GM12878 (cell line): ENCODE measurements around the gene SLC13A4. TPM values are rescaled to one million over a fixed set of nuclear protein-coding genes. Genes with fewer than 3 reads are reported as not detected.

Source experiments
- ATAC-seq: fragments of 200-7000 bp; cut with Tn5 transposase; 3 replicates; pipeline ENCODE4 v1.9.1; 2020; ENCODE audit warnings: mild to moderate bottlenecking, moderate library complexity
- BruUV-seq: library from RNA; stranded (reverse); fragments of 400-500 nt; replicated peaks from 2 replicates; lab custom pipeline; 2021; lab: Mats Ljungman, UMichigan
- CTCF ChIA-PET: fragments of 300-600 bp; sonication (Branson Sonifier 250); formaldehyde crosslinking; extraction: SDS; loops from one replicate; lab custom pipeline; 2021; ENCODE audit warnings: inconsistent platforms; lab: Yijun Ruan, JAX
- POLR2A ChIA-PET: fragments of 350-600 bp; formaldehyde crosslinking; extraction: SDS; loops from one replicate; lab custom pipeline; 2021; ENCODE audit warnings: inconsistent platforms; lab: Charles Lee
- RAD21 ChIA-PET: fragments of 300-600 bp; sonication (Branson Sonifier 250); formaldehyde crosslinking; loops from one replicate; lab custom pipeline; 2023; ENCODE audit warnings: antibody characterized with exemption; ENCODE audit not compliant: unreplicated experiment; lab: Charles Lee
- SMC1A ChIA-PET: fragments of 300-600 bp; sonication (Branson Sonifier 250); formaldehyde crosslinking; loops from one replicate; lab custom pipeline; 2023; ENCODE audit not compliant: unreplicated experiment, uncharacterized antibody; lab: Charles Lee
- DNase-seq: peaks from one replicate; pipeline ENCODE4 v3.0.0-alpha.2; 2011; ENCODE audit warnings: low read depth, low spot score
- FAIRE-seq: peaks from 3 replicates; lab custom pipeline; 2011; peaks lifted over from hg19 to GRCh38; lab: Jason Lieb, UNC
- H2AFZ ChIP-seq: 2 replicates; pipeline ENCODE4 v1.6.0; 2011; ENCODE audit warnings: low read depth, low read length, control low read depth; ENCODE audit not compliant: control insufficient read depth
- H3K27ac ChIP-seq: 2 replicates; pipeline ENCODE4 v1.5.1; 2011; ENCODE audit warnings: control low read depth; ENCODE audit not compliant: control insufficient read depth, insufficient read depth
- H3K27me3 ChIP-seq, 2 experiments: replicated peaks in 1 of 2; 2 replicates each; pipeline versions ENCODE4 v1.6.0 to v1.6.1; 2011; ENCODE audit warnings: low read length in 1 of 2; ENCODE audit not compliant: control insufficient read depth in 2 of 2, insufficient read depth in 2 of 2
- H3K36me3 ChIP-seq, 2 experiments: 2 replicates each; pipeline ENCODE4 v1.5.1; 2011; ENCODE audit warnings: low read length in 1 of 2; ENCODE audit not compliant: control insufficient read depth in 2 of 2, insufficient read depth in 2 of 2
- H3K4me1 ChIP-seq: 2 replicates; pipeline ENCODE4 v1.6.1; 2011; ENCODE audit warnings: mild to moderate bottlenecking, low read length, moderate library complexity, mixed read lengths; ENCODE audit not compliant: control insufficient read depth, insufficient read depth
- H3K4me2 ChIP-seq: 2 replicates; pipeline ENCODE4 v1.6.0; 2011; ENCODE audit warnings: control low read depth; ENCODE audit not compliant: control insufficient read depth, insufficient read depth
- H3K4me3 ChIP-seq: fragments of 200-600 bp; sonication (generic); 2 replicates; pipeline ENCODE4 v1.5.1; 2016
- H3K79me2 ChIP-seq: 2 replicates; pipeline ENCODE4 v1.6.0; 2011; ENCODE audit warnings: low read length; ENCODE audit not compliant: control insufficient read depth, insufficient read depth
- H3K9ac ChIP-seq: 2 replicates; pipeline ENCODE4 v1.8.0; 2011; ENCODE audit warnings: low read length, control low read depth, mixed read lengths; ENCODE audit not compliant: control insufficient read depth, insufficient read depth
- H3K9me3 ChIP-seq: replicated peaks from 3 replicates; pipeline ENCODE4 v1.5.1; 2011; ENCODE audit warnings: mild to moderate bottlenecking, low read length; ENCODE audit not compliant: control insufficient read depth, insufficient read depth
- H4K20me1 ChIP-seq: 2 replicates; pipeline ENCODE4 v1.6.0; 2011; ENCODE audit not compliant: control insufficient read depth, insufficient read depth
- BCL3 ChIP-seq: IDR thresholded peaks from 2 replicates; pipeline ENCODE4 v1.6.1; 2011; ENCODE audit warnings: borderline replicate concordance, low read depth, mild to moderate bottlenecking, moderate library complexity, low read length; ENCODE audit not compliant: insufficient read depth, poor library complexity, severe bottlenecking
- IKZF1 ChIP-seq: fragments of 450-650 bp; conservative IDR thresholded peaks from 2 replicates; pipeline ENCODE4 v1.6.1; 2017; ENCODE audit warnings: antibody characterized with exemption, mild to moderate bottlenecking
- NFIC ChIP-seq: IDR thresholded peaks from 2 replicates; pipeline ENCODE4 v1.6.1; 2012; ENCODE audit warnings: low read depth, mild to moderate bottlenecking, inconsistent platforms, low read length, moderate library complexity
- RAD21 ChIP-seq: IDR thresholded peaks from 2 replicates; pipeline ENCODE4 v1.6.1; 2011; ENCODE audit warnings: mild to moderate bottlenecking, low read depth, low read length, moderate library complexity; ENCODE audit not compliant: insufficient read depth
- STAT3 ChIP-seq: IDR thresholded peaks from 2 replicates; pipeline ENCODE4 v1.6.1; 2011; ENCODE audit warnings: low read depth, low read length, improper control_type of control experiment
- TCF3 ChIP-seq: IDR thresholded peaks from 2 replicates; pipeline ENCODE4 v1.6.1; 2012; ENCODE audit warnings: low read depth, mild to moderate bottlenecking, low read length, borderline replicate concordance; ENCODE audit not compliant: insufficient read depth
- TCF7 ChIP-seq: IDR thresholded peaks from 2 replicates; pipeline ENCODE4 v1.6.1; 2014; ENCODE audit warnings: antibody characterized with exemption, borderline replicate concordance
- WGBS: methylation state at CpG from one replicate; pipeline ENCODE4 v1.1.6; 2016; ENCODE audit warnings: low lambda C conversion rate; ENCODE audit not compliant: insufficient replicate concordance, insufficient coverage; ENCODE audit errors: missing lambda C conversion rate; 5-methylcytosine and 5-hydroxymethylcytosine counted together
- in situ Hi-C: fragments of 300-500 bp; cut with MboI; formaldehyde crosslinking; loops from 9 replicates; pipeline ENCODE4 v1.14.3; 2018; ENCODE audit warnings: mixed read lengths
- intact Hi-C: fragments of 100-400 bp; cut with micrococcal nuclease; formaldehyde crosslinking; loops from one replicate; pipeline ENCODE4 v1.14.2; 2022; ENCODE audit not compliant: unreplicated experiment
- polyA plus RNA-seq, 11 experiments: library from polyadenylated mRNA; depleted of rRNA in 4 of 11; unstranded in 6 of 11; stranded (reverse) in 5 of 11; fragments of >200 nt; fragmentation: Nextera tagmentation in 4 of 11; fragmentation: Illumina TruSeq in 1 of 11; extraction: Ambion mirVana in 4 of 11; extraction: Trizol in 1 of 11; gene quantifications; 1 replicate in 1 of 11; 2 replicates in 10 of 11; pipeline versions ENCODE4 v1.2.1 to v1.2.3, GENCODE V29; 2011 to 2016; ENCODE audit warnings: inconsistent platforms in 2 of 11, missing spikeins in 2 of 11, low read depth in 1 of 11
- total RNA-seq, 4 experiments: library from RNA; depleted of rRNA in 3 of 4; stranded (reverse); fragments of >200 nt in 3 of 4; fragmentation: Illumina TruSeq in 1 of 4; extraction: Trizol in 1 of 4; gene quantifications; 2 replicates each; pipeline versions ENCODE4 v1.2.1 to v1.2.3, GENCODE V29; 2013 to 2021

SLC13A4 gene
- total and polyA plus RNA-seq, 10 of the 15 experiments (the other 5 are each of a cell fraction or from before 2014, with no cell fraction given), result 0.14 to 0.23 (median 0.20) TPM; not detected in 7

- RAD21 ChIA-PET, result no interaction called here
- Histone ChIP-seq H3K4me3 (no peak overlapping the region), H2AFZ (no peak overlapping the region), H3K9me3 (no peaks in the 10 kb centered on the region), H3K27ac (no peak overlapping the region), H3K4me2 (no peak overlapping the region), H3K4me1 (no peaks in the 10 kb centered on the region), H3K27me3 (no peaks in the 10 kb centered on the region; a peak in 1 of 4 replicates), H3K79me2 (no peaks in the 10 kb centered on the region), H3K36me3 (no peaks in the 10 kb centered on the region), H3K9ac (no peak overlapping the region), H4K20me1 (no peaks in the 10 kb centered on the region)
- 64% methylated on average over 1 of the region's 1 CpG for WGBS
- in situ Hi-C loops, result no loop called here
- no peak for FAIRE-seq
- CTCF ChIA-PET, result interaction anchor here (1.3 kb wide), 2 partner anchors 19 to 42 kb away, joined by 3 to 4 read pairs; no protein-coding TSS in a partner anchor
- SMC1A ChIA-PET, result no interaction called here
- BruUV-seq, result no TSS peak
- intact Hi-C loops, result no loop called here
- TF ChIP-seq BCL3 (no peak), NFIC (no peak), TCF3 (no peak), IKZF1 (no peak)
- ATAC-seq, result no peak
- DNase-seq, result no peak
- POLR2A ChIA-PET, result no interaction called here
Observed at GRCh38 chr7:135715673-135716072, 12.3 kb downstream of the SLC13A4 start.

DNA sequence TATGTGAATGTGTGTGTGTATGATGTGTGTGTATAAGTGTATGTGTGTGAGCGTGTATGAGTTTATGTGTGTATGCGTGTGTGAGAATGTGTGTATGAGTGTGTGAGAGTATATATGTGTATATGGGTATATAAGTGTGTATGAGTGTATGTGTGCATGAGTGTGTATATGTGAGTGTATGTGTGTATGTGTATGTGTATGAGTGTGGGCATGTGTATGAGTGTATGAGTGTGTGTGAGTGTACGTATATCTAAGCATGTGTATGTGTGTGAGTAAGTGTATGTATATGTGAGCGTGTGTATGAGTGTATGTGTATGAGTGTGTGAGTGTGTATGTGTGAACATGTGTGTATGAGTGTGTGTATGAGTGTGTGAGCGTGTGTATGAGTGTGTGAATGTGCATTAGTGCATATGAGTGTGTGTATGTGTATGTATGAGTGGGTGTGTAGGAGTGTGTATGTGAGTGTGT, 12.9 kb downstream of the SLC13A4 start:
- Histone ChIP-seq H3K9me3 (no peaks in the 10 kb centered on the region), H3K79me2 (no peaks in the 10 kb centered on the region), H3K9ac (no peak overlapping the region), H3K4me1 (no peaks in the 10 kb centered on the region), H3K27ac (no peak overlapping the region), H3K4me3 (no peak overlapping the region), H3K27me3 (no peaks in the 10 kb centered on the region; a peak in 1 of 4 replicates), H3K36me3 (no peaks in the 10 kb centered on the region), H3K4me2 (no peak overlapping the region), H4K20me1 (no peaks in the 10 kb centered on the region), H2AFZ (no peak overlapping the region)
- TF ChIP-seq TCF7, result no peak
- peak; percentile 64 for TF ChIP-seq BCL3
- TF ChIP-seq RAD21, result no peak
- no peak for TF ChIP-seq STAT3
- FAIRE-seq (no peak), ATAC-seq (no peak), DNase-seq (no peak)
- ChIA-PET RAD21 (no interaction called here), POLR2A (no interaction called here), SMC1A (interaction anchor here (0.9 kb wide), 1 partner anchor 42 kb away, joined by 3 read pairs; no protein-coding TSS in a partner anchor), CTCF (interaction anchor here (1.3 kb wide), 1 partner anchor 19 kb away, joined by 4 read pairs; no protein-coding TSS in a partner anchor)
- no TSS peak for BruUV-seq
- intact Hi-C loops (no loop called here), in situ Hi-C loops (no loop called here)
- WGBS, result 48% methylated on average over 5 of the region's 5 CpGs
